ENCODE results near the gene RNLS.

RNLS gene

DNA sequence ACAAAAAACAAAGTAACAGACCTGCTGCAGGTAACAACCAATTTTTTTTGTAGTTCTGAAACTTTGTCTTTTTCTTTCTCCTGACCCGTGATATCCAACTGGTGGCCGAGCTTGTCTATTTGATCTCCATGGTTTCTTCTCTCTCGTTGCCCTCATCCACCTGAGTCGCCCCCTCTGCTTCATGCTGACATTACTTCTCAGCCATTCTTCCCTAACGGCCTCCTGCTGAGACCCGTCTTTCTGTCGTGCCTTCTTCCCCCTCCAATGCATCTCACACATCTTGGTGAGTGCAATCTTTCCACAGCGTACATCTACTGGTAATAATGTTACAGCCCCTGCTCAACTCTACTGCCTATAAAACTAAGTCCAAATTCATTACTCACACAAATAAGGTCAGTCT is 352.9 kb downstream of the RNLS start:
- DNase-seq (ENCODE audit: low spot score) = no peak

DNA sequence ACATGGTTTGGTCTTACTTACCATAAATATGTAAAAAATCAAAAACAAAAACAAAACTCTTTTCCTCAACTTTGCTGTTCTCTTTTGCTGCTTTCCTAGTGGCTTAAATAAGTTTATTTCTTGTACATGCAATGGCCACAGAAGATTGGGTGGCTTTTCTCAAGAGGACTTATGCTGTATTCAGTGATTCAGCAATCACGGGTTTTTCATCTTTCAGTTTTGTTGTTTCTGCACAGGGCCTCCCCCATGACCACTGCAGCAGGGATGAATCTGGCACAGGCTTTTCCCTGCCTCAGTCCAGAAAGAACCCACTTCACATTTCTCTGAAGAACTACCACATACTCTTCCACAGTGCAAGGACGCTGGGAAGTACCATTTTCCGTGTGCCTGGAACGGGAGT is 355.0 kb downstream of the RNLS start:
- no peak for DNase-seq (ENCODE audit: low spot score)

DNA sequence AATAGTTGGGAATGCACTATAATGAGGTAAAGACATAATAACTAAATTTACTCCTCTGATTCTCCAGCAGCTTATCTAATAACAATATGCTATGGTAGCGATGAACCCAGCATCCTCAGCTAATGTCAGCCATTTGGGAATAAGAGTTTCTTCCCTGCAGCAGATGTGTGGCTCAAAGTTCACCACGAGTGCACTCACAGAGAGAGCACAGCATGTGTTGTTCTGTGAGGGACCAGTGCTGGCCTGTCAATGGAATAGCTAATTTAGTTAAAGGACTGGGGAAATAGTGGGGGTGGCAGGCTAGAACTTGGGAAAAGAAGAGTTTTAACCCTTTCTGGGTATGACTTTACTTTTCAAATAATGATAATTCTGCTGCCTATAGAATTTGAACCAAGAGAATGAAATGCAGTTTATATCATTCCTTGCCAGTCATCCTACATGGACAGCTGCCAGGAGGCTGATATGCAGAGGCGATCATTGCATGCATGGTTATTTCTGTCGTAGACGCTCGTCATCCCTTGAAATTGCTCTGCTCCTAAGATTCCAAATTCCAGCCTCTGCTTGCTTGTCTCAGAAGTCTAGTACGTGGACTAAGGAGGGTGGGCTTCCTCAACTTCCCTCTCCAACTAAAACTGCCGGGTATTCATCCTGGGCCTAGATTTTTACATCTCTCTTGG is 355.6 kb downstream of the RNLS start:
- no peak for DNase-seq (ENCODE audit: low spot score)

DNA sequence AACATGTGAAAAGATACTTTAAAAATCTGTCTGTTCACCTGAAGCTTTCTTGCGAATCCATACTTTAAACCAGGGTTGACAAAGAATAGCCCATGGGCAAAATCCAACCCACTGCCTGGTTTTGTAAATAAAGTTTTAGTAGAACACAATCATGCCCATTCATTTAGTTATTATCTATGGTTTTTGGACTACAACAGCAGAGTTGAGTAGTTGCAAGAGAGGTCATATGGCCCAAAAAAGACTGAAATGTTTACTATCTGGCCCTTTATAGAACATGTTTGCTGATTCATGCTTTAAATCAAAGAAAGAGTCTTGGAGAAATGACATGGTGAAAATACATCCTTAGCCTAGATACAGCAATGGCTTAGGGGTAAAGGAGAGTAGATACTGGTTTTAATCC is 356.2 kb downstream of the RNLS start:
- no peak for DNase-seq (ENCODE audit: low spot score)

DNA sequence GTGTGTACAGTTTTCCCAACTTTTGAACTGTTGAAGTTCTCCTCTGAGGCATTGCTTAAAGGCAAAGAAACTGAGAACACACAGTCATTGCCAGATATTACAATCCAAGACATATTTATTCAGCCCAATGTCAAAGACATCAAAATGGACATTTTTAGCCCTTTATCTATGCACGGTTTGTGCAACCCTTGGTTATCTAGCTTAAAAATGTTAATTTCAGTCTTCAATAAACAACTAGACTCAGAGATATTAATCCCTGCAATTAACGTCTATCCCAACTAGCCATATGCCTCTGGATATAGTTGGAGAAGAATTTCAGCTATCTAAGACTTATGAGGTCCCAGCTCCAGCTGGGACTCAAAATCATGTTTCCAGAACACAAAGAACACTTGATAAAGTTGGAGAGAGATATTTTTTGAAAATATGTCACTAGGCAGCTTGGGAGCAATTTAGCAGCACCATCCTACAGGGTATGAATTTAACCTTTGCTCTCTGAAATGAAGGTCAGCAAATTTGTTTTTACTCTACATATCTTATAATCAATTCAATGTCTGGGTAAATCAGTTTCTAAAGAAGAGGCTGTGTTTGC is 357.0 kb downstream of the RNLS start:
- DNase-seq (ENCODE audit: low spot score) = no peak
